ENCODE results near the gene TPRG1L. TPM values are rescaled to one million over a fixed set of nuclear protein-coding genes. Genes with fewer than 3 reads are reported as not detected.

TPRG1L gene
- total RNA-seq, 3 donors from 2014 or later: 70.4 to 96.0 (median 76.1) TPM

- ATAC-seq (no peak), DNase-seq (no peak)
- Histone ChIP-seq H3K4me1 (ENCODE audit: low read depth) (peaks cover 14% of the 10 kb centered on the region), H3K9me3 (no peaks in the 10 kb centered on the region), H3K4me3 (no peak overlapping the region), H3K36me3 (ENCODE audit: low read depth) (no peaks in the 10 kb centered on the region)
- intact Hi-C loops (cut with DNase I, micrococcal nuclease): no loop called here
- TF ChIP-seq CTCF (IDR thresholded peaks at IDR 0.05): no peak
Observed at GRCh38 chr1:3607703-3608065, 17.1 kb upstream of the TPRG1L start.

DNA sequence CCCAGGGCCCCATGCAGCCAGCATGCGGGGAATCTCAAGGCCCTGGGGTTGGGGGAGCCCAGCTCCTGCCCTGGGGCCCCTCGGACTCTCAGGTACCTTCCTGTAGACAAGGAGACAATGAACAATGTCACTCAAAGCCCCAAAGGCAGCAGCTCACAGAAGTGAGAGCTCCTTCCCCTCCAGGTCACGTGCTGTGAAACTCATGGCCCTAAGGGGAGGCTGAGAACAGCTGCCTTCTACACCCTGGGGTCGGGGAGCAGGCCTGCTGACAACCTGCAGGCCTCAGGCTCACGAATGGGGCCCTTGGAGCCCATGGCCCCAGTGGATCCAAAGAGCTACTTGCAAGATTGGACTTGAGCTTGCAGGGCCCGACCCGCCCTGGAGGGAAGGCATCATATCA lies 16.7 kb upstream of the TPRG1L start:
- ATAC-seq: no peak

DNA sequence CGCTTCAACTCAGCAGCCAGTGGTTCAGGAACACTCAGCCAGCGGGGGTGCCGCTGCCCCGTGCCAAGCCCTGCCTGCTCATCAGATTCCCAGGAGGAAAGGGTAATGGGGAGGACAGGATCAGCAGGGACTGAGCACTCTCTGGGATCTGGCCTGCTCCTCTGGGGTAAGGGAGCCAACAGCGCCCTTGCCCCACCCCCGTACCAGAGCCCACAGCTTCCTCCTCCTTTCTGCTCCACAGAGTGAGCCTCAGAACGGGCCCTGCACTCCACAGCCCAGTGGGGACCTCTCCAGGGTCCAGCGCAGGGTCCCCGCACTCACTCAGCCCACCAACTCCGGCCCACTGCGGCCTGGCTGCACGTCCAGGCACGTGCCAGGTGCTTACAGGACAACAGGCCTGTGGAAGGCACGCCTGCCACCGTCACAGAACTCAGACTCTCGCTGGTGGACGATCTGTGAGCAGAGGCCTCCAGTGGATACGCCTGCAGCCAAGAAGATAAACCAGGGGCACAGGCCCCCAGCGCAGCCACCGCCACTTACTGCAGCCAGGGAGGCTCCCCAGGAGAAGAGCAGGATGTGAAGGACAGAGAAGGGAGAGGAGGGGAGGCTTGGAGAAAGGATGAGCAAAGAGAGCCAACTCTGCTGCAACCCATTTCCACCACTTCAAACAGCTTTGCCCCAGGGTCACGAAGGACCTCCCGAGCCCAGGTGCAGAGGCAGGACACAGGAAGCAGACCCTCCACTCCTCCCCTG lies 15.6 kb upstream of the TPRG1L start:
- H3K4me1 ChIP-seq (ENCODE audit: low read depth): peaks cover 14% of the 10 kb centered on the region
- H3K4me3 ChIP-seq: no peak overlapping the region
- H3K36me3 ChIP-seq (ENCODE audit: low read depth): no peaks in the 10 kb centered on the region
- no peak for DNase-seq
- no peaks in the 10 kb centered on the region for H3K9me3 ChIP-seq
- intact Hi-C loops (cut with DNase I, micrococcal nuclease): no loop called here
- no peak for ATAC-seq
- TF ChIP-seq CTCF (IDR thresholded peaks at IDR 0.05): no peak

More for the DNA sequence above, 16.7 kb upstream of the TPRG1L start:
- Histone ChIP-seq H3K36me3 (ENCODE audit: low read depth) (no peaks in the 10 kb centered on the region), H3K4me3 (no peak overlapping the region), H3K9me3 (no peaks in the 10 kb centered on the region), H3K4me1 (ENCODE audit: low read depth) (peaks cover 14% of the 10 kb centered on the region)
- no peak for DNase-seq
- no peak for TF ChIP-seq CTCF (IDR thresholded peaks at IDR 0.05)
- intact Hi-C loops (cut with DNase I, micrococcal nuclease): no loop called here

DNA sequence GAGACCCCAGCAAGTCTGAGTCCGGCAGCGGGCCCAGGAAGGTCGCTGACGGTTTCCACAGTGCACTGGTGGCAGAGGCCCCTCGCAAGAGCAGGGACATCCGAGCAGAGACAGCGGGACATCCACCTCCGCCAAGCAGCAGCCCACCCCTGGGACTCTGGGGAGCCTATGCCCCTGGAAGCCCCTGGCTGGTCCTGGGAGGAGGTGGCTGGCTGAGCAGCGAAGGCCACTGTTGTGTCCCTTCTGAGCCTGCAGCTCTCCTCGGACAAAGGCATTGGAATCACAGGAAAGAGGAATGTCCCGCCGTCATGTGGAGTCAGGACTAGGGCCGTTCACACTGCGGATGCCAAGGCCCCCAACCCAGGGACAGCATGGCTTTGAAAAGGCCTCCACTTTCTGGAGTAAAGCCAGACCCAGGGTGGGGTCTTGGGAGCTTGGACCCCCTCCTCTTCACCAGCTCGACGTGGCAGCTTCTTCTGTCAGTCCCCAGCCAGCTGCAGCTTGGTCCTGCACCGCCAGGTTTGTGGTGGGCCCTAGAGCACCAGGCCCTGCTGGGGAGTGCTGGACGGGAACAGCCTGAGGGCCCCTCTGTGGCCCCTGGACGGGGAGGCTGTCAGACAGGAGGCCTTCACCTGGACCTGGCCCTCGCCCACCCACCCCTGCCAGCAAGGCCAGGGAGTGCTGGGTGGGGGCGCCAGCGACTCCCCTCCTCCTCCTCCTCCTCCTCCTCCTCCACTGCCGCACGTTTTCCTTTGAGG lies 14.9 kb upstream of the TPRG1L start:
- H3K4me3 ChIP-seq: no peak overlapping the region
- ATAC-seq: no peak

DNA sequence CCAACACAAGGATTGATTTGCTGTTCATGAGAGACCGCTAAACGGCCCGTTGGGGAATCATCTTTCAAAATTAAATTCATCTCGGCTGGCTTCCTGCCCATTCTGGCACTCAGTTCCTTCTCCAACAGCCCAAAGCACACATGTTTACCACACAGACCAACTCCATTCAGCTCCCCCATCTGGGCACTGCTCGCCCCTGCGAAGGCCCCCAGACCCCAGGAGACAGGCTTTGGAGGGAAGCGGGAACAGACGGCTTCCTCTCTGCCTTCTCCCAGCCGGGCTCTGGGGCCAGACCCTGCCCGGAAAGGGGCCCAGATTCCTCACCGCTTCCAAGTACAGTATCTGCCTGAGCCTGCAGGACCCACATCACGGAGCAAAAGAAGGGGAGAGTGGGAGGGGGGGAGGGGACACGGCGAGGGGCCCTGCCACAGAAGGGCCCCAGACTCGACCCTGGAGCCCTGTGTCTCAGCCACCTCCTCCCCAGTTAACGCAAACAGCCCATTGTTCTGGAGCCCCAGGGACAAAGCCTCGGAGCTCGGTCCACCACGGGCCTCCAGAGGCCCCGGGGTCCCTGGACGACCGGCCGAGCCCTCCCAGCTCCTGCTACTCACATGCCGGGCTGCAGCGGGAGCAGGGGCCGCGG lies 14.2 kb upstream of the TPRG1L start:
- H3K4me1 ChIP-seq (ENCODE audit: low read depth): peaks cover 14% of the 10 kb centered on the region
- intact Hi-C loops (cut with DNase I, micrococcal nuclease): no loop called here
- ATAC-seq (no peak), DNase-seq (no peak)
- no peaks in the 10 kb centered on the region for H3K36me3 ChIP-seq (ENCODE audit: low read depth)
- no peak overlapping the region for H3K4me3 ChIP-seq
- no peak for TF ChIP-seq CTCF (IDR thresholded peaks at IDR 0.05)
- no peaks in the 10 kb centered on the region for H3K9me3 ChIP-seq

More for the DNA sequence above, 14.9 kb upstream of the TPRG1L start:
- Histone ChIP-seq H3K4me1 (ENCODE audit: low read depth) (peaks cover 14% of the 10 kb centered on the region), H3K36me3 (ENCODE audit: low read depth) (no peaks in the 10 kb centered on the region), H3K9me3 (no peaks in the 10 kb centered on the region)
- DNase-seq: no peak
- TF ChIP-seq CTCF (IDR thresholded peaks at IDR 0.05): no peak
- intact Hi-C loops (cut with DNase I, micrococcal nuclease): no loop called here
